Stimulated activated CD8-positive, alpha-beta memory T cell treated with anti-CD3 and anti-CD28 coated beads, Interleukin-4, amount 100 ng/mL, for 24 hours (primary cell): ENCODE results near the gene MAST4.
"Not testable (repeated sequence)": the region's sequence is repeated elsewhere in the genome, so short reads cannot be mapped to it uniquely, and the experiment has no call there.

Experiments
- DNase-seq: peaks from one replicate; pipeline ENCODE4 v3.0.0-alpha.2; 2020; ENCODE audit warnings: low read depth

The MAST4 gene

DNA sequence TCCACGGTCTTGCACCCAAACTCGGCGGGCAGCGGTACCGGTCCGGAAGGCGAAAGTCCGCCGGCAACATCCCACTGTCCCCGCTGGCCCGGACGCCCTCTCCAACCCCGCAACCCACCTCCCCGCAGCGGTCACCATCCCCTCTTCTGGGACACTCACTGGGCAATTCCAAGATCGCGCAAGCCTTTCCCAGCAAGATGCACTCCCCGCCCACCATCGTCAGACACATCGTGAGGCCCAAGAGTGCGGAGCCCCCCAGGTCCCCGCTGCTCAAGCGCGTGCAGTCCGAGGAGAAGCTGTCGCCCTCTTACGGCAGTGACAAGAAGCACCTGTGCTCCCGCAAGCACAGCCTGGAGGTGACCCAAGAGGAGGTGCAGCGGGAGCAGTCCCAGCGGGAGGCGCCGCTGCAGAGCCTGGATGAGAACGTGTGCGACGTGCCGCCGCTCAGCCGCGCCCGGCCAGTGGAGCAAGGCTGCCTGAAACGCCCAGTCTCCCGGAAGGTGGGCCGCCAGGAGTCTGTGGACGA, 567.1 kb downstream of the MAST4 start:
- DNase-seq, result no peak

- no peak for DNase-seq
Observed at GRCh38 chr5:67163863-67164595, 567.8 kb downstream of the MAST4 start.

- no peak for DNase-seq
Observed at GRCh38 chr5:67164856-67165525, 568.8 kb downstream of the MAST4 start.

DNA sequence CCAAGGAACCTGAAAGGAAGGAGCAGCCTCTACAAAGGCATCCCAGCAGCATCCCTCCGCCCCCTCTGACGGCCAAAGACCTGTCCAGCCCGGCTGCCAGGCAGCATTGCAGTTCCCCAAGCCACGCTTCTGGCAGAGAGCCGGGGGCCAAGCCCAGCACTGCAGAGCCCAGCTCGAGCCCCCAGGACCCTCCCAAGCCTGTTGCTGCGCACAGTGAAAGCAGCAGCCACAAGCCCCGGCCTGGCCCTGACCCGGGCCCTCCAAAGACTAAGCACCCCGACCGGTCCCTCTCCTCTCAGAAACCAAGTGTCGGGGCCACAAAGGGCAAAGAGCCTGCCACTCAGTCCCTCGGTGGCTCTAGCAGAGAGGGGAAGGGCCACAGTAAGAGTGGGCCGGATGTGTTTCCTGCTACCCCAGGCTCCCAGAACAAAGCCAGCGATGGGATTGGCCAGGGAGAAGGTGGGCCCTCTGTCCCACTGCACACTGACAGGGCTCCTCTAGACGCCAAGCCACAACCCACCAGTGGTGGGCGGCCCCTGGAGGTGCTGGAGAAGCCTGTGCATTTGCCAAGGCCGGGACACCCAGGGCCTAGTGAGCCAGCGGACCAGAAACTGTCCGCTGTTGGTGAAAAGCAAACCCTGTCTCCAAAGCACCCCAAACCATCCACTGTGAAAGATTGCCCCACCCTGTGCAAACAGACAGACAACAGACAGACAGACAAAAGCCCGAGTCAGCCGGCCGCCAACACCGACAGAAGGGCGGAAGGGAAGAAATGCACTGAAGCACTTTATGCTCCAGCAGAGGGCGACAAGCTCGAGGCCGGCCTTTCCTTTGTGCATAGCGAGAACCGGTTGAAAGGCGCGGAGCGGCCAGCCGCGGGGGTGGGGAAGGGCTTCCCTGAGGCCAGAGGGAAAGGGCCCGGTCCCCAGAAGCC, 569.6 kb downstream of the MAST4 start:
- DNase-seq, result peak; percentile 54

DNA sequence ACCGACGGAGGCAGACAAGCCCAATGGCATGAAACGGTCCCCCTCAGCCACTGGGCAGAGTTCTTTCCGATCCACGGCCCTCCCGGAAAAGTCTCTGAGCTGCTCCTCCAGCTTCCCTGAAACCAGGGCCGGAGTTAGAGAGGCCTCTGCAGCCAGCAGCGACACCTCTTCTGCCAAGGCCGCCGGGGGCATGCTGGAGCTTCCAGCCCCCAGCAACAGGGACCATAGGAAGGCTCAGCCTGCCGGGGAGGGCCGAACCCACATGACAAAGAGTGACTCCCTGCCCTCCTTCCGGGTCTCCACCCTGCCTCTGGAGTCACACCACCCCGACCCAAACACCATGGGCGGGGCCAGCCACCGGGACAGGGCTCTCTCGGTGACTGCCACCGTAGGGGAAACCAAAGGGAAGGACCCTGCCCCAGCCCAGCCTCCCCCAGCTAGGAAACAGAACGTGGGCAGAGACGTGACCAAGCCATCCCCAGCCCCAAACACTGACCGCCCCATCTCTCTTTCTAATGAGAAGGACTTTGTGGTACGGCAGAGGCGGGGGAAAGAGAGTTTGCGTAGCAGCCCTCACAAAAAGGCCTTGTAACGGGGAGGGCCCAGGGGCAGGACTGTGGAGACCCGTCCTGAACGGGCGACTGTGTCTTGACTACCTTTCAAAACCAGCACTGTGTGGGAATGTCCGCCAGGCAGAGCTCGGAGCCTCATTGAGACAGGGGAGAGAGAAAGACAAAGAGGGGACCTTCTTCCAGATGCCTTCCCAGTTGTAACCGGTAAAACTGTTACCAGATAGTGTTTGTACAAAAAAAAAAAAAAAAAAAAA, 570.5 kb downstream of the MAST4 start:
- peak; percentile 33 for DNase-seq

DNA sequence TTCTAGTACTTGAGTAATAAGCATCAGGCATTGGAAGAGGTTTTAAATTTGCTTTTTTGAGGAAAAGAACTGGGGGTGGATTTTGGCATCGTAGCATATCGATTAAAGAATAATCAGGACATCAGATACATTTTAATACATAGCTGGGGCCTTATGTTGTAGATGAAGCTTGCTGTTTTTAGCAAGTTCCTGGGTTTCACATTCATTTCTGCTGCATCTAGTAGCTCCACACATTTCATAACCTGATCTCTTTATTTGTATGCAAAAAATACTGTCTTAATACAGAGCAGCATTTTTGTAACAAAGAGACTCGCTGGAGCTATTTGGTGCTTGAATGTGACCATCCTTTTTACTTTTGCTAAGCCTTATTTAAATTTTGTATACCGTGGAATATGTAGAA, 571.9 kb downstream of the MAST4 start:
- DNase-seq, result no peak

DNA sequence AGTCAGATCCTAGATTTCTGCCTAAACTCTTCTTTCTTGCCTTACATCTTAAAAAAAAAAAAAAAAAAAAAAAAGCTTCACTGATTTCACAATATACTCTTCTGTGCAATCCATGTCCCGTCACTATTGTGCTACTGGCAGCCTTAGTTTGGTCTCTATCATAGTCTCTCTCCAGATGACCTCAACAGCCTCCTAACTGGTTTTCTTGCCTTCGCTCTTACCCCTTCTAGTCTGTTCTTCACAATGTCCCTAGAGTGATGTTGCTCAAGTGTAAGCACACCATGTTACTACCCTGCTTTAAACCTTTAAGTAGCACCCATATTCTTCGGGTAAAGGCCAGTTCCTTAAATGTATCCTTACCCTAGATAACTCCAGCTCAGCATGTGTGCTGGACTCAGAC, 574.6 kb downstream of the MAST4 start:
- DNase-seq, result no peak

GRCh38 chr5:67173351-67173750, 577.2 kb downstream of the MAST4 start:
- not testable (repeated sequence) for DNase-seq

- no peak for DNase-seq
Observed at GRCh38 chr5:67173959-67174358, 577.8 kb downstream of the MAST4 start.

- no peak for DNase-seq
Observed at GRCh38 chr5:67176936-67177335, 580.7 kb downstream of the MAST4 start.

DNA sequence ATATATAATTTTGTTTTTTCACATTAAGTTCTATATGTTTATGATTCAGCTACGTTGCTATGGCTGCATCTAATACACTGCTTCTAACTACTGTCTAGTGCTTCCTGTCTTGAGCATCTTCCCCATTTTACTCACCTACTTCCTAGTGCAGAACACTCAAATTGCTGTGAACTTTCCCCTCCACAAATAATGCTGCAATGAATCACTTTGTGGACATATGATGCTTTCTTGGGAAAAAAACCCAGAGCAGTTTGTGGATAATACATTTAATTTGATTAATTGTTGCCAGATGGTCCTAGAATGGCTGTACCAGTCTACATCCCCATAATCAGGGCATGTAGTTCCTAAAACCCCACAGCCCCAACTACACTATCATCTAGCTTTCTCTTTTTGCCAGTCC, 581.9 kb downstream of the MAST4 start:
- no peak for DNase-seq

DNA sequence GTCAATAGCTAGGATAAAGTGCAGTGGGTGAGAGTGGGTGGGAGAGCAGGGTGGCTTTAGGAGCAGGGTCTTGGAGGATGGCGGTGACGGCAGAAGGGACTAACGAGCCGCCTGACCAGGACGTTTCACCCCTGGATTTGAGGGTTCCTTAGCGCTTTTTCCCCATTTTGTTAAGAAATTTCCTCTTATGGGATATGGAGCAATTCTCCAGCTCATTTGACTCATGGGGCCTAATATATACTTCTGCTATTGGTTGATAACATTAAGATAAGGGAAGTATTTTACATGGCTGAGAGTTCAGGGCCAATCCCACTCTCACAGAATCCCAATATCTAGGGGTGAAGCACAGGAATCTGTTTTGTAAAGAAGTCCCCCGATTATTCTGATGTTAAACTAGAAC, 582.8 kb downstream of the MAST4 start:
- DNase-seq, result no peak

DNA sequence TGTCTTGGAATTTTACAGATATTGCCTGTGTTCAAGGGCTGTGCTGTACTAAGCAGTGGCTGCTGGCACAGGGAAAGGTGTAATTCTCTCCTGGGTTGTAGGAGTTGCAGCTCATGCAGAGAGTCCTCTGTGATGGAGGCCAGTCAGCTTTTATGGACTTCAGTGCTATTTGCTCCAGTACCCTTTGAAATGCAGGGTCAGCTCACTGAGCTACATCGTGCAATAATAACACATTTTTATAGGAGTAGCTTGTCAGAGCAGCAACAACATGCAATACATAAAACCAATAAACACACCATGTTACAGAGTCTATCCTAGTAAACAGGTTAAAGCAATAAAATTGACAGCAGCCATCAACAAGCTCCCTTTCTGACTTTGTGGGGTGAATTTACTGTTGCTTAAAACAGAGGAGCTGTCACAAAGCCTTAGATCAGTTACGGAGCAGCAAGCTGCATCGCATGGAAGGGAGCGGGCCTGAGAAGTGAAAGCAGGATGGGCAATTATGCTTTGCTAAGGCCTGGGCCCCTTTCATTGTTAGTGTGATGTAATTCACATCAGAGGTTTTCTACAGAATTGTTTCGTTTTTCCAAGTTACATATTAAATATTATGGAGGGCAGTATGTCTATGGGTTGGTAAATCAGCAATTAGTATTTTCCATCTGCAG, 583.6 kb downstream of the MAST4 start:
- no peak for DNase-seq

GRCh38 chr5:67181648-67182221, 585.5 kb downstream of the MAST4 start:
- DNase-seq, result no peak

- no peak for DNase-seq
Observed at GRCh38 chr5:67182301-67182790, 586.2 kb downstream of the MAST4 start.

DNA sequence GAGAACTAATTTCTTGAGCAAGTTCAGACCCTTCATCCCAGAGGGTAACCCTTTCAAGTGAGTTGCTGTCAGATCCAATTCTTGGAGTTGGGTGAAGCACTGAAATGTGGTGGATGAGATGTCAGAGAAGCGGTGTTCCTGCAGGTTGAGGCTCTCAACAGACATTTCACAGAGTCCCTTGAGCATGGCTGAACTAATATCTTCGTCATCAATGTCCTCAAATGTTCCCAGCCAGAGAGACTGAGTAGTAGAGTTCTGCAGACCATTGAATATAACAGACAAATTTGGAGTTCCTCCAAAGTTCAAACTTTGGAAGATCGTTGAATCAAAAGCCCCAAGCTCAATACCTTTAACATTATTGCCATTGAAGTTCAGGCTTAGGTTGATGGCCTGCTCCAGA, 587.7 kb downstream of the MAST4 start:
- no peak for DNase-seq

GRCh38 chr5:67187006-67187715, 591.0 kb downstream of the MAST4 start:
- no peak for DNase-seq

GRCh38 chr5:67188274-67189078, 592.3 kb downstream of the MAST4 start:
- no peak for DNase-seq

DNA sequence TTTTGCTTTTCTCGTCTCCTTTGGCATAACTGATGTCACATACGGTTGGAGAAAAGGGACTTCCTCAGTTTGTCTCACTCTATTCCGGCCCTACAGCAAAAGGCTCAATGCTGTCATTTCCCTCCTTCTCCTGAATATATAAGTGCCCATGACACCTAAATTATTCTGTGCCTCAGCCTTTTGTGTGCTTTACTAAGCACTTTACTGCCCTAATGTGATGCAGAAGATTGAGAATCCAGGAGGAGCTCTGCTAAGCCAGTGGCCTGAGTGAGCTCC, 592.8 kb downstream of the MAST4 start:
- DNase-seq, result no peak
